ENCODE data around the gene NOS1AP. TPM values are rescaled to one million over a fixed set of nuclear protein-coding genes. Genes with fewer than 3 reads are reported as not detected.

The NOS1AP gene
- total and polyA plus RNA-seq, 2 experiments from 2014 or later: 5.8 to 6.6 TPM

DNA sequence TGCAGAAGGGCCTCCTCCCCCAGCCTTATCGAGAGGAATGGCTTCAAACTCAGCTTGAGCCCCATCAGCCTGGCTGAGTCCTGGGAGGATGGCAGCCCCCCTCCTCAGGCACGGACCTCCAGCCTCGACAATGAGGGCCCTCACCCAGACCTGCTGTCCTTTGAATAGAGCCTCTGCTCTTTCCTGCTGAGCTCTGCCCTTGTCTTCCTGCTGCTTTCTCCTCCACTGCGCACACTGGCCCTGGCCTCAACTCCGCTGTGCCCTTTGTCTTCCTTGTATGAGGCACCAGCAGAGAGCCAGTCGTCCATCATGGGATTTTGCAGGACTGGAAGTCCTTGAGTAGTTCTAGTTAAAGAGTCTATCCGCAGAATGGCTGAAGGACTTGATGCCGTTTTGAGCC is 314.0 kb downstream of the NOS1AP start (continued):
- TF ChIP-seq, protein P1, sequence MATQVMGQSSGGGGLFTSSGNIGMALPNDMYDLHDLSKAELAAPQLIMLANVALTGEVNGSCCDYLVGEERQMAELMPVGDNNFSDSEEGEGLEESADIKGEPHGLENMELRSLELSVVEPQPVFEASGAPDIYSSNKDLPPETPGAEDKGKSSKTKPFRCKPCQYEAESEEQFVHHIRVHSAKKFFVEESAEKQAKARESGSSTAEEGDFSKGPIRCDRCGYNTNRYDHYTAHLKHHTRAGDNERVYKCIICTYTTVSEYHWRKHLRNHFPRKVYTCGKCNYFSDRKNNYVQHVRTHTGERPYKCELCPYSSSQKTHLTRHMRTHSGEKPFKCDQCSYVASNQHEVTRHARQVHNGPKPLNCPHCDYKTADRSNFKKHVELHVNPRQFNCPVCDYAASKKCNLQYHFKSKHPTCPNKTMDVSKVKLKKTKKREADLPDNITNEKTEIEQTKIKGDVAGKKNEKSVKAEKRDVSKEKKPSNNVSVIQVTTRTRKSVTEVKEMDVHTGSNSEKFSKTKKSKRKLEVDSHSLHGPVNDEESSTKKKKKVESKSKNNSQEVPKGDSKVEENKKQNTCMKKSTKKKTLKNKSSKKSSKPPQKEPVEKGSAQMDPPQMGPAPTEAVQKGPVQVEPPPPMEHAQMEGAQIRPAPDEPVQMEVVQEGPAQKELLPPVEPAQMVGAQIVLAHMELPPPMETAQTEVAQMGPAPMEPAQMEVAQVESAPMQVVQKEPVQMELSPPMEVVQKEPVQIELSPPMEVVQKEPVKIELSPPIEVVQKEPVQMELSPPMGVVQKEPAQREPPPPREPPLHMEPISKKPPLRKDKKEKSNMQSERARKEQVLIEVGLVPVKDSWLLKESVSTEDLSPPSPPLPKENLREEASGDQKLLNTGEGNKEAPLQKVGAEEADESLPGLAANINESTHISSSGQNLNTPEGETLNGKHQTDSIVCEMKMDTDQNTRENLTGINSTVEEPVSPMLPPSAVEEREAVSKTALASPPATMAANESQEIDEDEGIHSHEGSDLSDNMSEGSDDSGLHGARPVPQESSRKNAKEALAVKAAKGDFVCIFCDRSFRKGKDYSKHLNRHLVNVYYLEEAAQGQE (IDR thresholded peaks at IDR 0.05; ENCODE audit: unreplicated experiment): no peak
- TF ChIP-seq CREB1 (CRISPR knock-in tag; IDR thresholded peaks at IDR 0.05; ENCODE audit: low read depth): no peak

DNA sequence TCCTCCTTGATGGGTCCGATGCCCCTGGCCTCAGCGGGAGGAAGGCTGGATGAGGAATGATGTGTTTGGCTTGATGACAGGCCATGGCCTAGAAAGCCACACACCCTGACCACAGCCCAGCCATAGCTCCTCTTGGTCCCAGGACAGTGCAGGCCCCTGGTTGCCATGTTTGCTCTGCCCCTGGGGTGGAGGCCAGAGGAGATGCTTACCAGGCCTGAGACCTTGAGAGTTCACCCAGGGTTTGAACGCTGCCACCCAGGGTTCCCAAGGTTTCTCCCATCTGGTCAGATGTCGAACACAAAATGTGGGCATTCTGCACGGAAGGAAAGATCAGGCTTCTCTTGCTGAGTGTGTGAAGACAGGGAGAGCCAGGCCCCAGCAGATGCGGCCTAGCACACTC is 314.6 kb downstream of the NOS1AP start:
- H3K27me3 Mint-ChIP-seq (ENCODE audit: insufficient read depth, low read depth, poor library complexity): peaks cover 25% of the 10 kb centered on the region
- Histone ChIP-seq H3K4me2 (no peak overlapping the region), H2AFZ (no peak overlapping the region), H3K27me3 (ENCODE audit: insufficient read depth) (no peaks in the 10 kb centered on the region), H3K4me3 (no peak overlapping the region), H3K4me1 (ENCODE audit: insufficient read depth) (no peaks in the 10 kb centered on the region), H3K27ac (ENCODE audit: low read depth) (no peak overlapping the region), H3K36me3 (ENCODE audit: insufficient read depth) (no peaks in the 10 kb centered on the region), H4K20me1 (replicated peaks; ENCODE audit: insufficient read depth) (no peaks in the 10 kb centered on the region), H3F3A (replicated peaks; ENCODE audit: low read depth) (no peaks in the 10 kb centered on the region), H3K79me2 (replicated peaks; ENCODE audit: insufficient read depth) (no peaks in the 10 kb centered on the region), H3K9me2 (ENCODE audit: insufficient read depth) (no peaks in the 10 kb centered on the region)
- no peak for ATAC-seq
- TF ChIP-seq NANOG (IDR thresholded peaks at IDR 0.05; ENCODE audit: borderline replicate concordance): no peak
- no peak for TF ChIP-seq STAT1 (IDR thresholded peaks at IDR 0.05; ENCODE audit: unreplicated experiment)
- TF ChIP-seq EZH2phosphoT487 (IDR thresholded peaks at IDR 0.05; ENCODE audit: unreplicated experiment): no peak
- TF ChIP-seq, protein P2, sequence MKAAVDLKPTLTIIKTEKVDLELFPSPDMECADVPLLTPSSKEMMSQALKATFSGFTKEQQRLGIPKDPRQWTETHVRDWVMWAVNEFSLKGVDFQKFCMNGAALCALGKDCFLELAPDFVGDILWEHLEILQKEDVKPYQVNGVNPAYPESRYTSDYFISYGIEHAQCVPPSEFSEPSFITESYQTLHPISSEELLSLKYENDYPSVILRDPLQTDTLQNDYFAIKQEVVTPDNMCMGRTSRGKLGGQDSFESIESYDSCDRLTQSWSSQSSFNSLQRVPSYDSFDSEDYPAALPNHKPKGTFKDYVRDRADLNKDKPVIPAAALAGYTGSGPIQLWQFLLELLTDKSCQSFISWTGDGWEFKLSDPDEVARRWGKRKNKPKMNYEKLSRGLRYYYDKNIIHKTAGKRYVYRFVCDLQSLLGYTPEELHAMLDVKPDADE (IDR thresholded peaks at IDR 0.05): no peak
- no peak for TF ChIP-seq JUNB (IDR thresholded peaks at IDR 0.05; ENCODE audit: unreplicated experiment)
- TF ChIP-seq EZH2 (IDR thresholded peaks at IDR 0.05; ENCODE audit: low read depth, unreplicated experiment): no peak
- TF ChIP-seq POLR2AphosphoS5 (IDR thresholded peaks at IDR 0.05; ENCODE audit: low read depth): no peak
- no peak for TF ChIP-seq CREB1 (CRISPR knock-in tag; IDR thresholded peaks at IDR 0.05; ENCODE audit: low read depth)
- no peaks in the 10 kb centered on the region for H3K9me3 Mint-ChIP-seq
- H3K4me1 Mint-ChIP-seq: peaks cover 18% of the 10 kb centered on the region
- no peak for DNase-seq (ENCODE audit: low spot score)
- peak overlapping the region; percentile 79 for H3K27ac Mint-ChIP-seq
- H3K36me3 Mint-ChIP-seq (ENCODE audit: low read depth): peaks cover 26% of the 10 kb centered on the region
- no peak overlapping the region for H3K4me3 Mint-ChIP-seq

DNA sequence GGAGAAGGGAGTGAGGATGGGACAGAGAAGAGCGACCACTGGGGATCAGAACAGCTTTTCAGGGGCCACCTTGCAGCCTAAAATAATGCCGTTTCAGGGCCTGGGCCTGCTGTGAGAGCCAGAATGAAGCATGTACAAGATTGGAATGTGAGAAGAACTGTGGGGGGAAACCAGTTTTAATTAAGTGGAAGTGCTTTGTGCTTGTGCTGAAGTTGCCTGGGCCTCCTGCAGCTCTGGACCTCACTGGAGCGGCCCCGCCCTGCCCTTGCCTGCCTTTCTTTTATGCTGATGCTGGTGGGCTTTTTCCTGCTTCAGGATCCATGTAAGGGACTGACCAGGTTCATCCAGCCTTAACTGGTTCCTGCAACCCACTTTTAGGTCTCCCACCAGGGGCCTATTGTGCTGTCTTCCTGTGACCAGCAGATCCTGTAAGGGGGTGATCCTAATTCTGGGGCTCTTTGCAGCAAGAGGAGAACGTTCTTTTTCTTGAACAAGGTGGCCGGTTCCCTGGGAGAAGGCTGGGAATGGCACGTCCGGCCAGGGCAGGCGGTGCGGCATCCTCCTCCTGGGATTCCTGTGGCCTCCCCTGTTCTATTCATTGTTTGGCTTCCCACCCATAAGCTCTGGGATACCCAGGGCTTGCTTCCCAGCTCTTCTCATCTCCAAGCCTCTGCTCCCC is 315.2 kb downstream of the NOS1AP start:
- H3K36me3 Mint-ChIP-seq (ENCODE audit: low read depth): peaks cover 26% of the 10 kb centered on the region
- H4K20me1 ChIP-seq (replicated peaks; ENCODE audit: insufficient read depth): no peaks in the 10 kb centered on the region
- no peaks in the 10 kb centered on the region for H3K36me3 ChIP-seq (ENCODE audit: insufficient read depth)
- no peaks in the 10 kb centered on the region for H3K9me2 ChIP-seq (ENCODE audit: insufficient read depth)
- H3K27ac Mint-ChIP-seq: peak overlapping the region; percentile 79
- H3K4me1 ChIP-seq (ENCODE audit: insufficient read depth): no peaks in the 10 kb centered on the region
- no peak overlapping the region for H3K4me3 ChIP-seq
- ATAC-seq: no peak
- no peak overlapping the region for H3K27ac ChIP-seq (ENCODE audit: low read depth)
- no peaks in the 10 kb centered on the region for H3K27me3 ChIP-seq (ENCODE audit: insufficient read depth)
- H3F3A ChIP-seq (replicated peaks; ENCODE audit: low read depth): no peaks in the 10 kb centered on the region
- H2AFZ ChIP-seq: no peak overlapping the region
- no peak for DNase-seq (ENCODE audit: low spot score)
- peaks cover 24% of the 10 kb centered on the region for H3K4me1 Mint-ChIP-seq
- no peaks in the 10 kb centered on the region for H3K9me3 Mint-ChIP-seq
- H3K4me3 Mint-ChIP-seq: no peak overlapping the region
- H3K4me2 ChIP-seq: no peak overlapping the region
- peaks cover 25% of the 10 kb centered on the region for H3K27me3 Mint-ChIP-seq (ENCODE audit: insufficient read depth, low read depth, poor library complexity)
- H3K79me2 ChIP-seq (replicated peaks; ENCODE audit: insufficient read depth): no peaks in the 10 kb centered on the region
- no peak for TF ChIP-seq STAT1 (IDR thresholded peaks at IDR 0.05; ENCODE audit: unreplicated experiment)
- no peak for TF ChIP-seq ZNF331 (CRISPR knock-in tag; IDR thresholded peaks at IDR 0.05; ENCODE audit: low read depth)
- TF ChIP-seq EZH2phosphoT487 (IDR thresholded peaks at IDR 0.05; ENCODE audit: unreplicated experiment): no peak
- TF ChIP-seq NANOG (IDR thresholded peaks at IDR 0.05; ENCODE audit: borderline replicate concordance): no peak
- no peak for TF ChIP-seq EZH2 (IDR thresholded peaks at IDR 0.05; ENCODE audit: low read depth, unreplicated experiment)
- TF ChIP-seq JUNB (IDR thresholded peaks at IDR 0.05; ENCODE audit: unreplicated experiment): no peak
- TF ChIP-seq, protein P1 (IDR thresholded peaks at IDR 0.05; ENCODE audit: unreplicated experiment): no peak
- TF ChIP-seq, protein P3, sequence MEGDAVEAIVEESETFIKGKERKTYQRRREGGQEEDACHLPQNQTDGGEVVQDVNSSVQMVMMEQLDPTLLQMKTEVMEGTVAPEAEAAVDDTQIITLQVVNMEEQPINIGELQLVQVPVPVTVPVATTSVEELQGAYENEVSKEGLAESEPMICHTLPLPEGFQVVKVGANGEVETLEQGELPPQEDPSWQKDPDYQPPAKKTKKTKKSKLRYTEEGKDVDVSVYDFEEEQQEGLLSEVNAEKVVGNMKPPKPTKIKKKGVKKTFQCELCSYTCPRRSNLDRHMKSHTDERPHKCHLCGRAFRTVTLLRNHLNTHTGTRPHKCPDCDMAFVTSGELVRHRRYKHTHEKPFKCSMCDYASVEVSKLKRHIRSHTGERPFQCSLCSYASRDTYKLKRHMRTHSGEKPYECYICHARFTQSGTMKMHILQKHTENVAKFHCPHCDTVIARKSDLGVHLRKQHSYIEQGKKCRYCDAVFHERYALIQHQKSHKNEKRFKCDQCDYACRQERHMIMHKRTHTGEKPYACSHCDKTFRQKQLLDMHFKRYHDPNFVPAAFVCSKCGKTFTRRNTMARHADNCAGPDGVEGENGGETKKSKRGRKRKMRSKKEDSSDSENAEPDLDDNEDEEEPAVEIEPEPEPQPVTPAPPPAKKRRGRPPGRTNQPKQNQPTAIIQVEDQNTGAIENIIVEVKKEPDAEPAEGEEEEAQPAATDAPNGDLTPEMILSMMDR (conservative IDR thresholded peaks at IDR 0.05; ENCODE audit: low read depth in 2 of 2): no peak
- no peak for TF ChIP-seq ZNF114 (CRISPR knock-in tag; IDR thresholded peaks at IDR 0.05)
